Aorta (tissue), 5 donors: Measurements from ENCODE around the gene VSIG1. TPM values are rescaled to one million over a fixed set of nuclear protein-coding genes. Genes with fewer than 3 reads are reported as not detected.

Experiments used
- ATAC-seq: fragments of 200-7000 bp; cut with Tn5 transposase; one replicate; pipeline ENCODE4 v1.9.1; 2022; ENCODE audit warnings: moderate library complexity; ENCODE audit not compliant: low FRiP score
- DNase-seq, 2 donors: peaks; one replicate each; pipeline ENCODE4 v3.0.0-alpha.2; 2020
- H3K27ac ChIP-seq, 2 donors: one replicate each; pipeline ENCODE4 v1.5.1; 2013; ENCODE audit warnings: low read length in 2 of 2, mild to moderate bottlenecking in 2 of 2, moderate library complexity in 2 of 2, control low read depth in 1 of 2, inconsistent platforms in 1 of 2, low read depth in 1 of 2
- H3K27me3 ChIP-seq, 2 donors: one replicate each; pipeline ENCODE4 v1.6.1; 2013; ENCODE audit warnings: control low read depth in 1 of 2, low read length in 1 of 2, mild to moderate bottlenecking in 1 of 2, moderate library complexity in 1 of 2; ENCODE audit not compliant: insufficient read depth in 2 of 2, control insufficient read depth in 1 of 2
- H3K36me3 ChIP-seq, 2 donors: one replicate each; pipeline ENCODE4 v1.6.1; 2013; ENCODE audit warnings: control low read depth in 1 of 2, low read length in 1 of 2, mild to moderate bottlenecking in 1 of 2; ENCODE audit not compliant: insufficient read depth in 2 of 2, control insufficient read depth in 1 of 2
- H3K4me1 ChIP-seq, 2 donors: one replicate each; pipeline ENCODE4 v1.6.1; 2013; ENCODE audit warnings: low read length in 2 of 2, control low read depth in 1 of 2, mild to moderate bottlenecking in 1 of 2, moderate library complexity in 1 of 2; ENCODE audit not compliant: insufficient read depth in 2 of 2, control insufficient read depth in 1 of 2
- H3K4me3 ChIP-seq, 2 donors: one replicate each; pipeline ENCODE4 v1.5.1; 2013; ENCODE audit warnings: low read length in 2 of 2, control low read depth in 1 of 2, mild to moderate bottlenecking in 1 of 2
- H3K9me3 ChIP-seq: one replicate; pipeline ENCODE4 v1.6.1; 2013; ENCODE audit warnings: mild to moderate bottlenecking, low read length; ENCODE audit not compliant: control insufficient read depth
- WGBS, 2 donors: extraction: QIAGEN DNeasy Blood & Tissue Kit; methylation state at CpG; one replicate each; pipeline ENCODE4 v1.1.7; 2013; 5-methylcytosine and 5-hydroxymethylcytosine counted together
- intact Hi-C, 2 donors: fragments of 100-400 bp; cut with DNase I; formaldehyde crosslinking; loops; one replicate each; pipeline versions ENCODE4 v1.14.2 to v1.15.0; 2022
- long read RNA-seq, 2 donors: library from polyadenylated mRNA; unstranded; transcript quantifications; one replicate each; pipeline ENCODE4 v2.0.0, GENCODE V29; 2020 to 2021
- polyA plus RNA-seq, 2 donors: library from polyadenylated mRNA; stranded (reverse); fragments of 200-250 nt; gene quantifications; one replicate each; pipeline ENCODE4 v1.2.3, GENCODE V29; 2013
- total RNA-seq, 2 donors: library from RNA; stranded (reverse); fragmentation: NEBNext Ultra II Directional; extraction: Animal tissue kit (Norgen Biotek cat#: 25700); gene quantifications; one replicate each; pipeline ENCODE4 v1.2.1, GENCODE V29; 2021
- donor health status: healthy with polysubstance abuse.
- donor health status: Bipolar disorder and iron deficiency.
- donor health status: DM: no; HTN: no; CAD: no.
- donor health status: DM: no; HTN: no; CAD: no.
- donor health status: DM: yes; HTN: yes; CAD: no.

VSIG1 gene
- total RNA-seq (not detected), polyA plus RNA-seq (not detected)
- long read RNA-seq, donor 1 = 0 reads
- long read RNA-seq, donor 2 = 0 reads

- intact Hi-C loops = no loop called here
- H3K4me3 ChIP-seq = no peak within 1 kb of the TSS
- H3K4me1 ChIP-seq = no peaks in the 10 kb centered on the region
- ATAC-seq = no peak
- WGBS, 2 donors = 59 to 68% methylated on average over 10 of the region's 10 CpGs
- no peak for DNase-seq
- no peaks in the 10 kb centered on the region for H3K36me3 ChIP-seq
- no peaks in the 10 kb centered on the region for H3K27me3 ChIP-seq
- H3K9me3 ChIP-seq = no peaks in the 10 kb centered on the region
- no peak within 1 kb of the TSS for H3K27ac ChIP-seq
Measured at GRCh38 chrX:108044554-108045256, at the start of gene VSIG1. Gene VSIG1, plus strand, starts transcription at chrX:108045065. Its CDS starts 66 bp downstream, at chrX:108045131.

- peaks cover 2% of the 10 kb centered on the region for H3K9me3 ChIP-seq
- no peaks in the 10 kb centered on the region for H3K27me3 ChIP-seq
- intact Hi-C loops = no loop called here
- ATAC-seq = no peak
- no peaks in the 10 kb centered on the region for H3K36me3 ChIP-seq
- H3K4me1 ChIP-seq = no peaks in the 10 kb centered on the region
- no peak for DNase-seq
- no peak overlapping the region for H3K4me3 ChIP-seq
- WGBS, 2 donors = 65 to 79% methylated on average over 6 of the region's 6 CpGs
- no peak overlapping the region for H3K27ac ChIP-seq
Measured at GRCh38 chrX:107996124-107996523, 48.7 kb upstream of the VSIG1 start.

- Histone ChIP-seq H3K27me3 (no peaks in the 10 kb centered on the region), H3K9me3 (peaks cover 3% of the 10 kb centered on the region), H3K4me3 (no peak overlapping the region), H3K27ac (no peak overlapping the region), H3K36me3 (no peaks in the 10 kb centered on the region), H3K4me1 (no peaks in the 10 kb centered on the region)
- no peak for ATAC-seq
- intact Hi-C loops = no loop called here
- DNase-seq = no peak
- 65 to 78% methylated on average over 2 of the region's 2 CpGs for WGBS, 2 donors
Measured at GRCh38 chrX:108000751-108001150, 44.1 kb upstream of the VSIG1 start.

GRCh38 chrX:108001218-108001814 lies 43.5 kb upstream of the VSIG1 start:
- no peaks in the 10 kb centered on the region for H3K4me1 ChIP-seq
- H3K9me3 ChIP-seq = peaks cover 3% of the 10 kb centered on the region
- intact Hi-C loops = no loop called here
- no peaks in the 10 kb centered on the region for H3K27me3 ChIP-seq
- no peaks in the 10 kb centered on the region for H3K36me3 ChIP-seq
- no peak overlapping the region for H3K27ac ChIP-seq
- DNase-seq (no peak), ATAC-seq (no peak)
- 29 to 41% methylated on average over 11 of the region's 11 CpGs for WGBS, 2 donors
- H3K4me3 ChIP-seq = no peak overlapping the region

GRCh38 chrX:108018656-108019381 lies 26.0 kb upstream of the VSIG1 start:
- Histone ChIP-seq H3K4me3 (no peak overlapping the region), H3K4me1 (no peaks in the 10 kb centered on the region), H3K9me3 (no peaks in the 10 kb centered on the region), H3K27ac (no peak overlapping the region), H3K36me3 (no peaks in the 10 kb centered on the region), H3K27me3 (no peaks in the 10 kb centered on the region)
- intact Hi-C loops = no loop called here
- 72 to 82% methylated on average over 4 of the region's 4 CpGs for WGBS, 2 donors
- no peak for DNase-seq
- ATAC-seq = peak; percentile 15

GRCh38 chrX:108019382-108019875 lies 25.4 kb upstream of the VSIG1 start:
- WGBS, 2 donors = 50 to 59% methylated on average over 3 of the region's 3 CpGs
- no peaks in the 10 kb centered on the region for H3K4me1 ChIP-seq
- intact Hi-C loops = no loop called here
- no peak for ATAC-seq
- DNase-seq = no peak
- H3K27me3 ChIP-seq = no peaks in the 10 kb centered on the region
- H3K36me3 ChIP-seq = no peaks in the 10 kb centered on the region
- no peak overlapping the region for H3K27ac ChIP-seq
- no peak overlapping the region for H3K4me3 ChIP-seq
- no peaks in the 10 kb centered on the region for H3K9me3 ChIP-seq

GRCh38 chrX:108020631-108021030 lies 24.2 kb upstream of the VSIG1 start:
- 24 to 36% methylated on average over 2 of the region's 2 CpGs for WGBS, 2 donors
- DNase-seq (no peak), ATAC-seq (no peak)
- Histone ChIP-seq H3K4me3 (no peak overlapping the region), H3K27ac (no peak overlapping the region), H3K4me1 (no peaks in the 10 kb centered on the region), H3K36me3 (no peaks in the 10 kb centered on the region), H3K9me3 (no peaks in the 10 kb centered on the region), H3K27me3 (no peaks in the 10 kb centered on the region)
- intact Hi-C loops = no loop called here

GRCh38 chrX:108022491-108023089 lies 22.3 kb upstream of the VSIG1 start:
- DNase-seq (no peak), ATAC-seq (no peak)
- H3K9me3 ChIP-seq = no peaks in the 10 kb centered on the region
- H3K27me3 ChIP-seq = no peaks in the 10 kb centered on the region
- intact Hi-C loops = no loop called here
- H3K27ac ChIP-seq = no peak overlapping the region
- no peak overlapping the region for H3K4me3 ChIP-seq
- no peaks in the 10 kb centered on the region for H3K4me1 ChIP-seq
- WGBS, 2 donors = 41 to 81% methylated on average over 1 of the region's 1 CpG
- no peaks in the 10 kb centered on the region for H3K36me3 ChIP-seq
